ENCODE results near the gene GALNS. TPM values are rescaled to one million over a fixed set of nuclear protein-coding genes. Genes with fewer than 3 reads are reported as not detected.

GALNS gene
- total RNA-seq, 4 donors from 2014 or later: 45.7 to 101 (median 75.6) TPM

- no peaks in the 10 kb centered on the region for H3K4me1 ChIP-seq
- DNase-seq: no peak
- H3K27me3 ChIP-seq: no peaks in the 10 kb centered on the region
- in situ Hi-C loops (cut with MboI; ENCODE audit: low pct_ligation_motif_present in 1 of 4, low pct_unique_long_range_greater_than_20kb in 1 of 4, low sequenced_read_pairs in 3 of 4): no loop called here
- H3K9me3 ChIP-seq: no peaks in the 10 kb centered on the region
- no peaks in the 10 kb centered on the region for H3K36me3 ChIP-seq
- H3K4me3 ChIP-seq: no peak overlapping the region
- WGBS, 2 donors (ENCODE audit: low coverage in 1 of 2): 92 to 97% methylated on average over 9 of the region's 9 CpGs
- TF ChIP-seq POLR2A (IDR thresholded peaks at IDR 0.05) (no peak), EP300 (IDR thresholded peaks at IDR 0.05; ENCODE audit: low read depth) (no peak), CTCF (IDR thresholded peaks at IDR 0.05) (no peak), POLR2AphosphoS5 (IDR thresholded peaks at IDR 0.05) (no peak)
- intact Hi-C loops (cut with DNase I; ENCODE audit: low total_unique reads): no loop called here
- H3K27ac ChIP-seq: no peak overlapping the region
These were observed 10.7 kb downstream of the GALNS start for GRCh38 chr16:88846088-88846487.

GRCh38 chr16:88844419-88845036, 12.2 kb downstream of the GALNS start:
- Histone ChIP-seq H3K4me1 (no peaks in the 10 kb centered on the region), H3K36me3 (peaks cover 0 to 11% (median 4%) of the 10 kb centered on the region in 4 donors), H3K27ac (no peak overlapping the region), H3K4me3 (no peak overlapping the region), H3K9me3 (no peaks in the 10 kb centered on the region), H3K27me3 (no peaks in the 10 kb centered on the region)
- in situ Hi-C loops (cut with MboI; ENCODE audit: low pct_ligation_motif_present in 1 of 4, low pct_unique_long_range_greater_than_20kb in 1 of 4, low sequenced_read_pairs in 3 of 4): no loop called here
- TF ChIP-seq CTCF (IDR thresholded peaks at IDR 0.05): no peak
- intact Hi-C loops (cut with DNase I; ENCODE audit: low total_unique reads): no loop called here
- 80 to 100% methylated on average over 1 to 11 of the region's 11 CpGs for WGBS, 2 donors (ENCODE audit: low coverage in 1 of 2)
- DNase-seq: no peak

- H3K9me3 ChIP-seq: no peaks in the 10 kb centered on the region
- TF ChIP-seq EP300 (IDR thresholded peaks at IDR 0.05; ENCODE audit: low read depth): no peak
- DNase-seq: no peak
- intact Hi-C loops (cut with DNase I; ENCODE audit: low total_unique reads): no loop called here
- no peaks in the 10 kb centered on the region for H3K27me3 ChIP-seq
- in situ Hi-C loops (cut with MboI; ENCODE audit: low pct_ligation_motif_present in 1 of 4, low pct_unique_long_range_greater_than_20kb in 1 of 4, low sequenced_read_pairs in 3 of 4): no loop called here
- H3K4me1 ChIP-seq: no peaks in the 10 kb centered on the region
- no peak overlapping the region for H3K4me3 ChIP-seq
- peaks cover 0 to 13% (median 4%) of the 10 kb centered on the region in 4 donors for H3K36me3 ChIP-seq
- WGBS, 2 donors (ENCODE audit: low coverage in 1 of 2): 95% methylated on average over 20 of the region's 20 CpGs; no CpG with 5 or more reads in 1 of the 2 donors
- H3K27ac ChIP-seq: no peak overlapping the region
These were observed 13.5 kb downstream of the GALNS start for GRCh38 chr16:88843256-88843655.

GRCh38 chr16:88842806-88843205, 13.9 kb downstream of the GALNS start:
- no peaks in the 10 kb centered on the region for H3K27me3 ChIP-seq
- no peak overlapping the region for H3K27ac ChIP-seq
- TF ChIP-seq POLR2A (IDR thresholded peaks at IDR 0.05): no peak
- TF ChIP-seq EP300 (IDR thresholded peaks at IDR 0.05; ENCODE audit: low read depth): no peak
- TF ChIP-seq CTCF (IDR thresholded peaks at IDR 0.05): no peak
- TF ChIP-seq POLR2AphosphoS5 (IDR thresholded peaks at IDR 0.05): no peak
- in situ Hi-C loops (cut with MboI; ENCODE audit: low pct_ligation_motif_present in 1 of 4, low pct_unique_long_range_greater_than_20kb in 1 of 4, low sequenced_read_pairs in 3 of 4) (no loop called here), intact Hi-C loops (cut with DNase I; ENCODE audit: low total_unique reads) (no loop called here)
- H3K4me3 ChIP-seq: no peak overlapping the region
- no peak for DNase-seq
- WGBS, 2 donors (ENCODE audit: low coverage in 1 of 2): 97% methylated on average over 21 of the region's 25 CpGs; no CpG with 5 or more reads in 1 of the 2 donors
- no peaks in the 10 kb centered on the region for H3K9me3 ChIP-seq
- H3K4me1 ChIP-seq: no peaks in the 10 kb centered on the region
- peaks cover 0 to 13% (median 4%) of the 10 kb centered on the region in 4 donors for H3K36me3 ChIP-seq

- WGBS, 2 donors (ENCODE audit: low coverage in 1 of 2): 96 to 100% methylated on average over 1 to 15 of the region's 15 CpGs
- intact Hi-C loops (cut with DNase I; ENCODE audit: low total_unique reads) (no loop called here), in situ Hi-C loops (cut with MboI; ENCODE audit: low pct_ligation_motif_present in 1 of 4, low pct_unique_long_range_greater_than_20kb in 1 of 4, low sequenced_read_pairs in 3 of 4) (no loop called here)
- H3K4me1 ChIP-seq: no peaks in the 10 kb centered on the region
- no peaks in the 10 kb centered on the region for H3K9me3 ChIP-seq
- TF ChIP-seq CTCF (IDR thresholded peaks at IDR 0.05): no peak
- TF ChIP-seq EP300 (IDR thresholded peaks at IDR 0.05; ENCODE audit: low read depth): no peak
- peaks cover 0 to 13% (median 4%) of the 10 kb centered on the region in 4 donors for H3K36me3 ChIP-seq
- no peaks in the 10 kb centered on the region for H3K27me3 ChIP-seq
- DNase-seq: no peak
- no peak overlapping the region for H3K27ac ChIP-seq
- no peak overlapping the region for H3K4me3 ChIP-seq
These were observed 14.4 kb downstream of the GALNS start for GRCh38 chr16:88842308-88842756.
